IPS DF 19.7 (cell line): ENCODE data around the gene RALY.

ENCODE experiments used
- DNase-seq: peaks from one replicate; pipeline ENCODE4 v3.0.0-alpha.2; 2013; ENCODE audit warnings: low read depth, low spot score

RALY gene

GRCh38 chr20:33986560-33987216 lies 7.0 kb upstream of the RALY start:
- no peak for DNase-seq

GRCh38 chr20:33990075-33990474 lies 3.6 kb upstream of the RALY start:
- DNase-seq, result no peak

GRCh38 chr20:33991502-33991901 lies 2.2 kb upstream of the RALY start:
- no peak for DNase-seq

GRCh38 chr20:33992145-33992922 lies 1.4 kb upstream of the RALY start:
- DNase-seq, result no peak

GRCh38 chr20:33992923-33993575 lies 662 bp upstream of the RALY start:
- peak; percentile 91 for DNase-seq

- no peak for DNase-seq
Measured at GRCh38 chr20:33994222-33994913, 657 bp downstream of the RALY start.

DNA sequence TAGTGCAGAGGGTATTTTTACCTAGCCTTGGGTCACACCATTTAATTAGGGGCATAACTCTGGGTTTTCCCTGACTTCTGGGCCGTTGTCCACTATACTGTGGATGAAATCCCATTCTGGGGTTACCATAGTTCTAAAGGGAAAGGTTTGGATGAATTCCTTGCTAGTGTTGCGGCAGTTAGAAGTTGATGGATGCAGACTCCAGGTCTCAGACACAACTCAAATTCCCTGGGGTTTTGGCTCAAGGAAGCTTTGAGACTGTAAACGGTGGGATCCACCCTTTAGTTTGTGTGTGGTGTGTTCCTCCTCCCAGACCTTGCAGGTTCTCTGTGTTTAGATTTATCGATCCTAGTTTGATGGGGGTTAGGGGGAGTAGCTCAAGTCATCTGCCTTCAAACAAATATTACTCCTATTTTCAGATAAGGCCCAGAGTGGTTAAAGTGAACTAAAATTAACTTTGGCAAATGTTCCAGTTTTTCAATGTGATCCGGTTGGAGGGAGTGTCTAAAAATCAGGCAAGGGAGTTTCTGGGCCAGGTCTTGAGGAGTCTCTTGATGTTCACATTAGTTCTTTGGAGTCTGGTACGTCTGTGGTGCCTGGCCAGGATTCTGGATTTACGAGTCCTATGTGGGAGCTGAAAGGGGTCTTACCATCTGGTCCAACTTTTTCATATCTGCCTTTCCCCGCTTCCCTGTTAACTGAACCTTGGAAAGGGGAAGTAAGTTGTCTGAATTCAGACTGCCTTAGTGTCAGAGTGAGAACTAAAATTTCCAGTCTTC lies 1.5 kb downstream of the RALY start:
- no peak for DNase-seq

- no peak for DNase-seq
Measured at GRCh38 chr20:33999025-33999649, 5.4 kb downstream of the RALY start.

DNA sequence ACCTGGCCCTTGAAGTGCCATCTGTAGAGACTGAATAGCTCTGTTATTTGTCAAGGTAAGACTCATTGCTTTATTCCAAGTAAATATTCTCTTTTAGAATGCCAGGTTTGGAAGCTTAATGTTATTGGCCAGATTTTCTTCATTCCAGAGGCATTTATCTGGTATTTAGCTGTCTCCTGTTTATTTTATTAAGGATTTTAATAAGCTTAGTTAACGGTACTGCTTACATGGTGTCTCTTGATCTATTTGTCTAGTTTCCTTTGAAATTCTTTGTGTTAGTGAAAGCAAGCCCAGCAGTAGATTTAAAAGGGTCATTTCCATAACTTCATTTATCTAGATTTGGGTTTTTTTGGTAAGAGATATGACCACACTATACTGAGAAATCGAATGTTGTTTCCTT lies 7.7 kb downstream of the RALY start:
- no peak for DNase-seq

- no peak for DNase-seq
Measured at GRCh38 chr20:34004227-34004626, 10.5 kb downstream of the RALY start.

GRCh38 chr20:34004790-34005457 lies 11.2 kb downstream of the RALY start:
- DNase-seq, result no peak

GRCh38 chr20:34006619-34007018 lies 12.9 kb downstream of the RALY start:
- DNase-seq, result no peak

GRCh38 chr20:34008477-34008876 lies 14.8 kb downstream of the RALY start:
- DNase-seq, result no peak

- peak; percentile 91 for DNase-seq
Measured at GRCh38 chr20:34010405-34010931, 16.8 kb downstream of the RALY start.

GRCh38 chr20:34011275-34011674 lies 17.6 kb downstream of the RALY start:
- no peak for DNase-seq

DNA sequence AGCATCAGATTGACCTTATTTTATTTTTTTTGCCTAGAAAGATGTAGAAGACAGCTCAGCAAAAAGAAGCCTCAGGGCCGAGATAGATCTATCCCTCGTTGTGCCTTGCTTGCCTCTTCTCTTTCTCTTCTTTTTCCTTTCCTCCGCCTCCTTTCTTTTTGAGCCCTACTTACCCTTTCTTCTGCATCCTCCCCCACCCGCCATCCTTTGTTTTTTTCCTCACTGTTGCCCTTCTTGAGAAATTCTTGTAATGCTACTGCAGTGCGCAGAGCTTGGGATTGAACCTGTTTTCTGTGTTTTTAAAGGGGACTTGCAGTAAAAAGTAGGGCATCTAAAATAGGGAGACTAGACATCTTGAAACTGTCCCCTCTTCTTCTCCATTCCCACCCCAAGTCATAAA lies 18.6 kb downstream of the RALY start:
- DNase-seq, result no peak

- no peak for DNase-seq
Measured at GRCh38 chr20:34012735-34013134, 19.0 kb downstream of the RALY start.

DNA sequence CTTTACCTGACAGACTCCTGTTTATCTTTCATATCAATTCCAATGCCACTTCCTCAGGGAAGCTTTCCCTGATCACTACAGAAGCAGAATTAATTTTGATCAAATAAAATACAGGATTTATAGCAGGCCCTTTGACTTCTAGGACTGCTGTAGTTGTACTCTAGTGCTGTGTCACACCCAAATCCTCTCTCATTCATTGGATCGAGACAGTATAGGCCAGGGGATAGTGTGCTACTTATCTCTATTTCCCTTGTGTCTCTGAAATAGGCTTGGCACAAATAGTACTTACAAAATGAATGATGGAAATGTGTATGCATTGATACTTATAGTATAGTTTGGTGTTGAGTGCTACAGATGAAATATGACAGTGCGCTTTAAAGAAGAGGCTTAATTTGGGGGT lies 19.8 kb downstream of the RALY start:
- no peak for DNase-seq

DNA sequence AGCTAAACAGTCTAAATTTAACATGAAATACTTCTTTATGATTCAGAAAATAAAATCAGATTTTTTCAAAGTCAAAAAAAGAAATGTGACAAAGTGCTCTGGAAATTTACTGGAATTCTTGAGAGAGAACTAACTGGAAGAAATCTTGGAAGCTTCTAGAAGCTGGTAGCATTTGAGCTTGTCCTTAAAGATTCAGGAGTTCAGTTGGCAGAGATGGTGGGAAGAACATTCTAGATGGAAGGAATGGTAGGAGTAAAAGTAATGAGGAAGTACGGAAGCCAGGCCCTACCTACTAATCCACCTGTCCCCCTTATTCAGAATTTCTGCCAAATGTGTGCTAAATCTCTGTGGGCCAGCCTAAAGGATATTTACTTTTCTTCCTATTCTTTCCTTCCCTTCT lies 21.2 kb downstream of the RALY start:
- DNase-seq, result no peak
